NOMO-1 (cell line): ENCODE data around the gene EEF1AKMT1.

ENCODE experiments used
- DNase-seq, 2 experiments: peaks; one replicate each; lab custom pipeline; 2025; ENCODE audit not compliant: unreplicated experiment in 2 of 2; lab: John Stamatoyannopoulos, UW

EEF1AKMT1 gene

GRCh38 chr13:20720499-20720898 lies 53.3 kb downstream of the EEF1AKMT1 start:
- DNase-seq: no peak

- DNase-seq: no peak
Measured at GRCh38 chr13:20719783-20720182, 54.0 kb downstream of the EEF1AKMT1 start.

- DNase-seq: no peak
Measured at GRCh38 chr13:20718958-20719566, 54.7 kb downstream of the EEF1AKMT1 start.

- no peak for DNase-seq
Measured at GRCh38 chr13:20717581-20718542, 55.9 kb downstream of the EEF1AKMT1 start.

- DNase-seq: no peak
Measured at GRCh38 chr13:20716951-20717350, 56.8 kb downstream of the EEF1AKMT1 start.

GRCh38 chr13:20715330-20715712 lies 58.4 kb downstream of the EEF1AKMT1 start:
- DNase-seq: no peak

GRCh38 chr13:20714563-20715329 lies 59.0 kb downstream of the EEF1AKMT1 start:
- no peak for DNase-seq

- no peak for DNase-seq
Measured at GRCh38 chr13:20714161-20714560, 59.6 kb downstream of the EEF1AKMT1 start.

GRCh38 chr13:20713751-20714150 lies 60.0 kb downstream of the EEF1AKMT1 start:
- DNase-seq: no peak

GRCh38 chr13:20713014-20713376 lies 60.8 kb downstream of the EEF1AKMT1 start:
- DNase-seq: no peak

- peak in 1 of 2 experiments; percentile 32 for DNase-seq
Measured at GRCh38 chr13:20711301-20712044, 62.3 kb downstream of the EEF1AKMT1 start.

GRCh38 chr13:20709782-20710181 lies 64.0 kb downstream of the EEF1AKMT1 start:
- DNase-seq: no peak

GRCh38 chr13:20709369-20709768 lies 64.4 kb downstream of the EEF1AKMT1 start:
- DNase-seq: no peak

GRCh38 chr13:20708216-20708615 lies 65.5 kb downstream of the EEF1AKMT1 start:
- no peak for DNase-seq

GRCh38 chr13:20706661-20707060 lies 67.1 kb downstream of the EEF1AKMT1 start:
- DNase-seq: no peak

GRCh38 chr13:20704459-20705069 lies 69.2 kb downstream of the EEF1AKMT1 start:
- no peak for DNase-seq

GRCh38 chr13:20703780-20704458 lies 69.8 kb downstream of the EEF1AKMT1 start:
- DNase-seq: peak; percentile 86

- peak in 1 of 2 experiments; percentile 28 for DNase-seq
Measured at GRCh38 chr13:20702915-20703779, 70.6 kb downstream of the EEF1AKMT1 start, which contains the start of gene IL17D. TSS of gene IL17D (plus strand) at chr13:20703699. CDS start at chr13:20704002, 303 bp downstream.

- DNase-seq: peak in 1 of 2 experiments; percentile 19
Measured at GRCh38 chr13:20702530-20702914, 71.2 kb downstream of the EEF1AKMT1 start.
